ENCODE results near the gene SOCS6.
"Not testable (repeated sequence)": the region's sequence is repeated elsewhere in the genome, so short reads cannot be mapped to it uniquely, and the experiment has no call there.

The SOCS6 gene

DNA sequence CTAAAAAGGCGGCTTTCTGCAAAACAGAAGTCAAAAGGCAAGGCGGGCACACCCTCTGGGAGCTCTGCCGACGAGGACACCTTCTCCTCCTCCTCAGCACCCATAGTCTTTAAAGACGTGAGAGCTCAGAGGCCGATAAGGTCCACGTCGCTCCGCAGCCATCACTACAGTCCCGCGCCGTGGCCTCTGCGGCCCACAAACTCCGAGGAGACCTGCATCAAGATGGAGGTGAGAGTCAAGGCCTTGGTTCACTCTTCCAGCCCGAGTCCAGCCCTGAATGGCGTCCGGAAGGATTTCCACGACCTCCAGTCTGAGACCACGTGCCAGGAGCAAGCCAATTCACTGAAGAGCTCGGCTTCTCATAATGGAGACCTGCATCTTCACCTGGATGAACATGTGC lies 36.1 kb downstream of the SOCS6 start:
- DNase-seq: no peak

DNA sequence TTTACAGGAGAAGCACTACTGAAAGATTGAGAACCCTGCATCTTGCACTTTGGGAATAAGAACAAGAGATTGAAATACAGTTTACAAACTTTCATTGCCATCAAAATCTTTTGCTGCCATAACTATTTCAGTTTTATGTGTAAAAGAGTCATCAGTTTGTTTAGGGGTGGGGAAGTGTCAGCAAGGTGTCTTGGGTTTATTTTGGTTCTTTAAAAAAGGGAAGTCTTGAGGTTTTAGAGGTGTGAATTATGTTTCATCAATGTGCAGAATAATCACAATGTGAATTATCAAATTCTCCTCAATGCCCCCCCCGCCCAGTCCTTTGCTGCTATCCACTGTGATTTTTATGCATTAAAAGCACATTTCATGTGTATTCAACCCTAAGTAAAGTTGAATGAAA lies 37.4 kb downstream of the SOCS6 start:
- DNase-seq: no peak

DNA sequence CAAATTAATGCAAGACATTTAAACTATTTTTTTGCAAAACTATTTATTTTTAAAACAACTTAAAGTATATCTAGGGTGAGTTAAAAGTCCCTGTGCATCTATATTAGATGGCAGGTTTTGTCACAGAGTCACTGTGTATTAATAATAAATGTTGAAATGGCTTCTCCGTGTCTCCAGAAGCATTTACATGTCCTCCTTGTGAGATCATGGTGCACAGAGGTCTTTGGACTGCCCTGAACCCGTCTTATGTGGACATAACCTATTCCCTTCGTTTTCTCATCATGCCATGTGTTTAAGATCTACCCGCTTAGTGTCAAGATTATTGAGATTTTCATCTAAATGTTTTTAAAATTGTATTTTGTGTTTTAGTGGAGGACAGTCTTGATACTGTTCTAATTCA lies 39.3 kb downstream of the SOCS6 start:
- no peak for DNase-seq

DNA sequence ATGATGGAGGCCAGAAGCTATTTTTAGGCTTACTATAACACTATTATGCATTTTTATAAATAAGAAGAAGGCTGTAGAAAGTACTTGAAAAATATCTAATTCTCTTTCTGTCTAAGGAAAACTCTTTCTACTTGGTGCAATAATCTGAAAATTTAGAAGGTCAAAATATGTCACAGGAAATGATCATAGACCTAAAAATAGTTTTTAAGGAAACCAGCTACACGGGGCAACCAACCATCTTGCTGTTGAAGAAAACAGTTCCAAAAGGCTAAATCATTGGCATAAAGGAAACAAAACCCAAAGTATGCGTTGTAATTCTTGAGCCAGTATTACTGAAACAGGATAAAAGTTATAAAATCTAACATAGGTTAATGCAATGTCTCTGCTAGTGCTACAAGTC lies 40.2 kb downstream of the SOCS6 start:
- DNase-seq: no peak

DNA sequence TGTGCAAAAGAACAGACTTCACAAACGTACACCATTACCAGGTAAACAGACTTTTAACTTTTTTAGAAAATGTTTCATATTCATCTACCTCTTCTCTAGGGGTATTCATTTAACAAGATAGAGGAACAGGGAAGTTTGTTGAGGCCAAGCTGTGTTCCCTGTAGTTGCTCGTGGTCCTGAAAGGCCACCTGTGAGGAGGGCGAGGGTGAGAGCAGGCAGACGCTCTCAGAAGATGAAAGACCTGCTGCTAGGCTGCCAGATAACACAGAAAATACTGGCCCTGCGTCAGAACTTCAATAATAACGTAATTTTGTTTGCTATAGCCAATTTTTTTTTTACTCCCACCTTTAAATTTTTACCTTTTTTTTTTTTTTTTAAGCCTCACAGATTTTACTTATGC lies 42.0 kb downstream of the SOCS6 start:
- no peak for DNase-seq

DNA sequence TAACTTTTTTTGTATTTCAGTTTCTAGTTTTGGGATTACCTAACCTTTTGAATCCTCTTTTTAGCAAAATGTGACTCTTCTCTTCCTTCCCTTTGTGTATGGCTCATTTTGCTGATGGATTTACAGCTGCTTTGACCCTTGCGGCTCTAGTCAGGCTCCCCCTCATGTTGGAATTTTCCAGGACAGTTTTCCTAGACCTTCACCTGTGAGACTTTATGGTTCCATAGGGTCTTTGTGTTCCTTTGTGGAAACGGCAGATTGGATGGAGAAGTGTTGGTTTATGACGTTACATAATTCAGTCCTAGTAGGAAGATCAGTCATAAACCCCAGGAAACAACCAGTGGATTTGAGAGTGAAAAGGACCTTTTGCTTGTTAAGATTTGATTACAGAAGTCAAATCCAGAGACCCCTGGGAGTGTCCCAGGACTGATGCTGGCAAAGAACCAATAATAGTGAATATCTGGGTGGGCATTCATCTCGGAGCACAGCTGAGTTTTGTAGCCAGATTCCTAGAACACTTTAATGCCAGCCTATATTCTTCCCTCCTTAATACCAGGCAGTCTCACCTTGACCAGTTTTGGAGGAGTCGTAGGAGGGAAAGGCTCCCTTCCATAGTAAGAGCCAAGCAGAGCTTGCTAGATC lies 42.7 kb downstream of the SOCS6 start:
- no peak for DNase-seq

DNA sequence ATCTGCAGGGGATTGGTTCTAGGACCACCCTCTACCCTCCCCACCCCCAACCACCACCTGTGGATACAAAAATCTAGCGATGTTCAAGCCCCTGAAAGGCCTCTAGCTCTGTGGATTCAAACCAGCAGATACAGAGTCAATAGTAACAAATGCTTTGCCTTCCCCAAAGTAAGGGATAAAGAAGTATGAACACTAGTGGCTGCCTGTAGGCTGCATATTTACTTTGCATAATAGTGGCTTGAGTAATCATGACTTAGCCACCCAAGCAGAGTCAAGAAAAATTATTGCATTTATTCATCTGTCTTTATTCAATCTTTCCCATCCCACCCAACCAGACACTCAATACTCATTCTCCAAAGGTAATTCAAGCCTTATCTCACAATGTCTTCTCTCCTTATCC lies 43.8 kb downstream of the SOCS6 start:
- no peak for DNase-seq

DNA sequence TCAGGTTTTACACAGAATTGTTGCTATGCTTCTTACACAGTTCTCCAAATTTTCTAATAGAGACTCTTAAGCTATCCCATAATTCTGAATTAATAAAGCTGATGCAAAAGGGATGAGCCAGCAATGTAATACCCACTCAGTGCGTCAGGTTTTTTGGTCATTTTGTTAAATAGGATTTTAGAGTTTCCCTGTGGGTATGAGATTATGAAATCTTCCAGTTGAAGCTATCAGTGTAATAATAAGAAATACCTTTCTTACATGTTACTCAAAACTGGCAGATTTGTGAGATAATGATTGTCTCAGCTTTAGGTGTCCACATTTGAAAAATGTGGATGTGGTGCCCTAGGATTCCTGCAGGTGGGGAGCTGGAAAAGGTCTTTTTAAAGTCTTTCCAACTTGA lies 44.5 kb downstream of the SOCS6 start:
- DNase-seq: no peak

DNA sequence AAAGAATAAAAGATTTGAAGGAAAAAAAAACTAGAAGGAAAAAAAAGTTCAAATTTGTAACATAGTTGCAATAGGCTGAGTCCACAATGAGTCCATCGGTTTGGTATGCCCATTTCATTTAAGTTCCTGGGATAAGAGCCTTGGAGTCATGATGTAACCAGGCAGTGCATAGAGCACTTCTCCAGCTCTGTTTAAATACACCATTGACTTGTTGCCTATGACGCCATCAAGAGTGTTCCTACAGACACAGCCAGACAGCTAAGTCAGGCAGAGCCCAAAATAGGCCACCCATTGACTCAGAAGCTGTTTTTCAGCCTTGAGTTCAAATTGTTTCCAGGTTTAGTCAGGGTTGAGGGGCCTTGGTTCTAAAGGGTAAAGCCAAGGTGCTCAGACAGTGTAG lies 44.9 kb downstream of the SOCS6 start:
- DNase-seq: no peak

DNA sequence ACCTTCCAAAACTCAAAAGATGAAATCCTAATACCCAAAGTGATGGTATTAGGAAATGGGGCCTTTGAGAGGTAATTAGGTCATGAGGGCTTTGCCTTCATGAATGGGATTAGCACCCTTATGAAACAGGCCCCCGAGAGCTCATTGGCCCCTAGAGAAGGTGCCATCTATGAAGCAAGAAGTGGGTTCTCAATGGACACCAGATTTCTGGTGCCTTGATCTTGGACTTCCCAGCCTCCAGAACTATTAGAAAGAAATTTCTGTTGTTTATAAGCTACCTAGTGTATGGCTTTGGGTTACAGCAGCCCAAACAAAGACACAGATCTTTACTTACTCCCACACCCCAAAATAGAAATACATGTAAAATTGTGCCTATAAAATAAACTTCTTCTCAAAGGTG lies 45.4 kb downstream of the SOCS6 start:
- DNase-seq: no peak

DNA sequence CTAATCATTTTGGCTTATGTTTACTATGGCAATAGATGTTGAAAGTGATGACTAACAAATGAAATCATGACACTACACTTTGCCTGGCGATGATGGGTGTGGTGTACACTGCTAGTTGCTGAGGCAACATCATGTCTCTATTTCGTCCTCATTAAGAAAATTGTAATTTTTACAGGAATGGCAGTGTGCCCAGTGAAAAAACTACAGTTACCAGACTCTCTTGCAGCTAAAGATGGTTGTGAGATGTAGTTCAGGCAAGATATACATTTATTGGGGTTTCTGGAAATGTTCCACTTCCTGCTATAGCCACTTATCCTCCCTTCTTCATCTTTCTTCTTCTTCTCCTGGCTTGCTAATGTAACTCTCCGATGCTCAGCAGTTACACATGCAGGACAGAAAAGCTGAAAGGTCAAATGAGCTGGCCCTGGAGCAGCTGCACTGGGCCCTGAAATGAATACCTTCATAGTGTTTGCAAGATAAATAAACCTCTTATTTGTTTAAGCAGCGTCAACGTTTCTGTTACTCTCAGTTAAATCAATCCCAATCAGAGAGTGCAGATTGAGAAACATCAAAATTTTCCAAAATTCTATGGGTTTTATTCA lies 46.0 kb downstream of the SOCS6 start:
- DNase-seq: no peak

DNA sequence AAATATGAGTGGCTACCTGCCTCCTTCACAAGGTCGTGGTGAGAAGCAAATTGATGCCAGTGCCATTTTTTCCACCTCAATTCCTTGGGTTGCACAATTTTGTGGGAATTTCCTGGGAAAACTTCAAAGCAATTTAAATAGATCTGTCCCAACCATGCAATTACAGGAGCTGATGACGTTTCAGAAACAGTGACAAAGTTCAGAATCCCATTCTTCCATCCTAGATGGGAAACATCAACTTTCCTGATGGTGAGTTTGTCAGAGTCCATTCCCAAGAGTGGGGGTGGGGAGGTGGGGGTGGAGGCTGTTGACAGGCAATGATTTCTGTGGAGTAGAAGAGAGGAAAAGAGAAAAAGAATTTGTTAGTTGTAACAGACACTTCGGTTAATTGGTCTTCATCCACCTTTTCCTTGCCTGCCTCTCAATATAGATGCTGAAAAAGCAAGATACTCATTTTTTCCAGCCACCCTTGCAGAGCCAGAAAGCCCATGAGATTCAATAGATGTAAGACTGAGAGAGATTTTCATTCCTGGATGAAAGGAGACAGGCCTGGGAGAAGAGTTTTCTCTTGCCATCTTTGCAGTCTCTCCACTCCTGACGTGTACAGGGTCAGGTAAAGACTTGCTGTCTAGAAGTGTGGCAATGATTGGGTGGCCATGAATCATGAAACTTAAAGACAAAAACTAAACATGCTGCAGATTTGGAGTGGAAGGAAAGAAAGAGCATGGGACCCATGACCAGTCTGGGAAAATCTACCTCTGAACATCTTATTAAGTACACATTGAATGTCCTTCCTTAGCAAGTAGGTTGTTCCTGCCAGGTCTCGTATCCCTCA lies 47.3 kb downstream of the SOCS6 start:
- DNase-seq: no peak

DNA sequence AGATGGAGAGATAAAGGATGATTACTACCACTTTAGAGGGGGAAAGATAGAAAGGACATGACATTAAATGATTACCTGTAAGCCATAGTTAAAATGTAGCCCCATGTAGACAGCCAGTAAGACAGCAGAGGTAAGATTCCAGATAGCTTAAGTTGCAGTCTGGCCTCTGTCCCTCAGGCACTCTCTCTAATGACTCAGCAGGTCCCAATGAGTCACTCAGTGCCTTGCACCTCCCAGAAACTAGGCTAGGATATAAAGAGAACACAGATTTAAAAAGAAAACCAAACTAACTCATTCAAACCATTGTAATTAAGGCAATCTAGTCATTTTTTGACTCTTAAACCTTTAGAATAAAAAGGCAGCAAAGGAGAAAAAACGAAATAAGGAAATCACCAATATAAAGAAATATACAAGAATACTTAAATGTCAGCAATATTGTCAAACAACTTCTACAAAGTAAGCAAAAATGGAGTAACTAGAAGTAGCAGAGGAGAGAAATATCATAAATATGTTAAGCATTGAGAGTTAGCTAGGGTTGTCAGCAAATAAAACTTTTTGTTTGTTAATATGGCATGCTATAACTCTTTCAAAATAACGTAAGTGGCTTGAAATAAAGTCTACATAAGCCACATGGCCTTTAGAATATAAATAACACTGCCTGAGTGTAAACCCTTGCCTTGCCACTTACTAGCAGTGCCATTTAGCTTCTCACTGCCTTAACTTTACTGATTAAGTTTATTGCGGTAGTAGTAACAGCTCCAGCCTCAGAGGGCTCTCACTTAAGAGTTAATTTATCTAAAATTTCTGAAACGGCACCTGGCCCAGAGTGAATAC lies 48.5 kb downstream of the SOCS6 start:
- no peak for DNase-seq

DNA sequence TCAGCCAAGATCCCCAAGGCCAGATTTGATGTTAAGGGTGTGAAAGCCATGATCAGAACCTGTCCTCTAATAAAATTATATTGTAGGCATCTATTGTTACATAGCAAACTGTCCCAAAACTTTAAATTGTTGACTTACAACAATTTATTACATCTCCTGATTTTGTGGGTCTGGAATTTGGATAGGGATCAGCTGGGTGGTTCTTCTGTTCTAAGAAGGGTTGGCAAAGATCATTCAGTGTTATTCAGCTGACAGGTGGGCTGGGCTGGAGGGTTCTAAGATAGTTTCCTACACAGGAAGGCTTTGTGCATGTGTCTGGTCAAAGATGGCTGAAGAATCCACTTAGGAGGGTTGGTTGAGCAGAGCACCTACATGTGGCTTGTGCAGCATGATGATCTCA lies 50.0 kb downstream of the SOCS6 start:
- no peak for DNase-seq

DNA sequence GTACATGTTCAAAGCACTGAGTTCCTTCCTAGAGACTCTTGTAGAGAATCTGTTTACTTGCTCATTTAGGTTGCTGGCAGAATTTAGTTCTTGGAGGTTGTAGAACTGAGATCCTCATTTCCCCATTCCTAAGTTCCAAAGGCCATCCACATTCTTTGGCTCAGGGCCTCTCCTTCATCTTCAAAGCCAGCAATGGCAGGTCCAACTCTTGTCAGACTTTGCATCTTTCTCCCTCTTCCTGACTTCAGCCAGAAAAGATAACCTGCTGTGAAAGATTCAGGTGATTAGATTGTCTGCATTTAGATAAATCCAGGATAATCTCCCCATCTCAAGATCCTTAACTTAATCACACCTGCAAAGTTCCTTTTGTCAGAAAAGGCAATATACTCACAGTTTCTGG lies 51.1 kb downstream of the SOCS6 start:
- no peak for DNase-seq

DNA sequence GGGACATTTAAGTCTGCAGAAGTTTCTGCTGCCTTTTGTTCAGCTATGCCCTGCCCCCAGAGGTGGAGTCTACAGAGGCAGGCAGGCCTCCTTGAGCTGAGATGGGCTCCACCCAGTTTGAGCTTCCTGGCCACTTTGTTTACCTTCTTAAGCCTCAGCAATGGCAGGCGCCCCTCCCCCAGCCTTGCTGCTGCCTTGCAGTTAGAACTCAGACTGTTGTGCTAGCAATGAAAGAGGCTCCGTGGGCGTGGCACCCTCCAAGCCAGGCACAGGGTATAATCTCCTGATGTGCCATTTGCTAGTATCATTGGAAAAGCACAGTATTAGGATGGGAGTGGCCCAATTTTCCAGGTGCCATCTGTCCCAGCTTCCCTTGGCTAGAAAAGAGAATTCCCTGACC lies 59.6 kb downstream of the SOCS6 start:
- DNase-seq: not testable (repeated sequence)

DNA sequence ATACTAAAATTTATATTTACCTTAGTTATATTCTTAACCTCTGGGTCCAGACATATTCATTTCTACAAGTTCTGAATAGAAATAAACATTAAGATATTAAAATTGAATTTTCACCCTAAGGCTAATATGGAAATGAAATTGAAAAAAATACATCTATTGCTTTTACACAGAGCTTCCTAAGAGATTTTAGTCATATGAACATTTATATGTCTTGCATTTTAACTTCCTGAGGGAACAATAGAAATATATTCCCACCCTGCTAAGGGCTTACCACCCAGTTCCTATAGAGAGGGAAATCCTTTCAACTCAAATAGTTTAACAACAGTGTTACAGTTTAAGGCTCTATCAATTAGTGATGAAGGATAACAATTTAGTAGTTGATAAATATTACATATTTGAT lies 60.5 kb downstream of the SOCS6 start:
- no peak for DNase-seq

DNA sequence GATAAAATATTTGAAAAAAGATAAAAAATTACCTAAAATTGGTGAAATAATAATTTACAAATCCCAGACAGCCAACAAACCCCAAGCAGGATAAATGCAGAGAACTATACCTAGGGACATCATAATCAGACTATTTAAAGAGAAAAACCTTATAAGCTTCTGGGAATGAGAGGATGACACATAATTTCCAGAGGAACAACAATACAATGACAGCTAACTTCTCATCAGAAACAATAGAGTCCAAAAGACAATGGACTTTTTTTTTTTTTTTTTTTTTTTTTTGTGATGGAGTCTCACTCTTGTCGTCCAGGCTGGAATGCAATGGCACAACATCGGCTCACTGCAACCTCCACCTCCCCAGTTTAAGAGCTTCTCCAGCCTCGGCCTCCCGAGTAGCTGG lies 65.2 kb downstream of the SOCS6 start:
- DNase-seq: no peak

DNA sequence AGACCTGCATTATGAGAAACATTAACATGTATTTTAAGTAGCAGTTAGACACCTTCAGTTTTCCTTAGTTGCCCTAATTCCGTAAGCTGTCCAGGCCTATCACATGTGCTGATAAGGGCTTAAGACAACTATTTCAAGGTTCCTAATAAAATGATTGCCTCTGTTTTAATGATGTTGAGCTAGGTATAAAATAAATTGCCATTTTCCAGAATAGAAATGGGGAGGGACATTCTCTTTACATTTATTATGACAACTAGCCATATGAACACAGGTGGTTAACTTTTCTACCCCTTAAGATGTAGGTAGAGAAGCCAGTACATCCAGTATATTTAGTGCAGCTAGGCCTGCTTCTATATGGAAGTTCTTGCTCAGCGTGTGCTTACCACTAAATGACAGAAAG lies 65.9 kb downstream of the SOCS6 start:
- no peak for DNase-seq

DNA sequence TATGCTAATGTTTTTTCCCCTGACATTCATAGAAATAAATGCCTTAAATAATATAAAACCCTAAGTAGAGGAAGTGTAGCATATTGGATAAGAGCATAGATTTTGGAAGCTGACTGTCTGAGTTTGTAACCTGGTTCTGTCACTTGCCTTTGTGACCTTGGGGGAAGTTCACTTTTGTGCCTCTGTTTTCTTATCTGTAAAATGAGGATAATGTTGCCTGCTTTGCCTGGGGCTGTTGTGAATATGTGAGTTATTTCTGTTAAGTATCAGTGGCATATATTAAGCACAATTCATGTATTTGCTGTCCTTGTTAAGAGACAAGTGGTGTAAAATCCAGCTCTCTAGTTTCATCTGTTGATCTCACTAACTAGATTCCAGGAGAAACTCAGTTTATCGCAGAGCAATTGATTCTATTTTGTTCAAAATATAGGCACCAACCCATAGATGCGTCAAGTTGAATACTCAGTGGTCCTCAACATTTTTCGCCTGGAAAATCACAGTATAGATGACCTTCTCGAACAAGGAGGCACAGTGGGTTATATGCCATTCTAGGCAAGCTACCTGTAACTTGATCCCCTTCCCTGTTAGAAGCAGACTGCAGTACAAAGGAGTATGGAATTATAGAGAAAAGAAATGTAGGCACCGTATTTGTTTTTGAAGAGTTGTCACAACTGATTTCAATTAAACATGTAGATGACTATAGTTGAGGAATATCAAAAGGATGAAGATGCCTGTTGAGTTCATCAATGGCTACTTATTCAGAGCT lies 67.0 kb downstream of the SOCS6 start:
- DNase-seq: no peak

DNA sequence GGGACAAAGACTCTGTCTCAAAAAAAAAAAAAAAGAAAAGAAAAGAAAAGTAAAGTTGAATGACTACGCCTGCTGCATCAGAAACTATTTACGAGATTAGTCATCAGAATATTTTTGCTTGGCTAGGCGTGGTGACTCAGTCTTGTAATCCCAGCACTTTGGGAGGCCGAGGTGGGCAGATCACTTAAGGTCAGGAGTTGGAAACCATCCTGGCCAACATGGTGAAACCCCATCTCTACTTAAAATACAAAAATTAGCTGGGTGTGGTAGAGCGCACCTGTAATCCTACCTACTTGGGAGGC lies 69.2 kb downstream of the SOCS6 start:
- not testable (repeated sequence) for DNase-seq

DNA sequence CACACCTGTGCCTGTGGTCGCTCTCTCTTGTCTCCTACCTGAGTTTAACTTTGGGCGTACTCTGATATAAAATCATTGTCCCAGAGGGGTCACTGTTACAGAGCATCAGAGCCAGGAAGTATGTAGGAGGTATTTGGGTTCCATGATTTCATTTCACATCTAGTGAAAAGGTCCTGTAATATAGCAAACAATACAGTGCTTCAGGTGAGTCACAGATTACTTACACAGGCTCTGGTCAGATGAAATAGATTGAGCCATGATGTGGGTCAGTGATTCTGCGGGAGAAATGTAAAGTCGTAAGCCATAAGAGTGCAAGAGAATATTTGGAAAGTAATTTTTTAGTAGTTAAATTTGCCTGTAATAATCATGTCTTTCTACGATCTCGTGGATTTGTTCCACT lies 70.2 kb downstream of the SOCS6 start:
- DNase-seq: no peak

DNA sequence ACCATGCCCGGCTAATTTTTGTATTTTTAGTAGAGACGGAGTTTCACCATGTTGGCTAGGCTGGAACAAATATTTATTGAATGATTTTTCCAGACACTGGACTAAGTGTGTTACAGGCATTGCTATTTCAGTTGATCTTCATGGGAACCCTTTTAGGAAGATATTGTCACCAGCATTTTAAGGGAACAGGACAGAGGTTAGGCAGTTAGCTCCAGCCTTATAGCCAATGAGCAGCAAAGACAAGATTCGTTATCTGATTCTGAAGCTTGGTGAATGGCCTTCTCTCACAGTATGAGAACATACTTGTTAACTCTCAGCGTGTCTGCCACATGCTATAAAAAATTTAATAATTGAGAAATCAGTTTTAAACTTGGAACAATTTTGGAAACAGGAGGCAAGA lies 73.4 kb downstream of the SOCS6 start:
- no peak for DNase-seq
